Ovary (tissue), 3 donors: ENCODE results near the gene FRMD4A.

Source experiments
- EP300 ChIP-seq: sonication (generic); formaldehyde crosslinking; IDR thresholded peaks from one replicate; pipeline ENCODE4 v1.6.1; 2017; ENCODE audit warnings: antibody characterized with exemption
- POLR2A ChIP-seq: fragments of 450-650 bp; IDR thresholded peaks from one replicate; pipeline ENCODE4 v1.6.1; 2017; ENCODE audit warnings: antibody characterized with exemption, mild to moderate bottlenecking, moderate library complexity
- TF ChIP-seq, protein P1 (sequence below), 3 donors: fragments of 450-650 bp in 2 of 3; fragments of 200-600 bp in 1 of 3; IDR thresholded peaks; one replicate each; pipeline versions ENCODE4 v1.5.1 to v1.8.0; 2016 to 2022; ENCODE audit warnings: antibody characterized with exemption in 3 of 3, mild to moderate bottlenecking in 1 of 3
- donor health status: DM: no; HTN: no; CAD: no.

DNA sequence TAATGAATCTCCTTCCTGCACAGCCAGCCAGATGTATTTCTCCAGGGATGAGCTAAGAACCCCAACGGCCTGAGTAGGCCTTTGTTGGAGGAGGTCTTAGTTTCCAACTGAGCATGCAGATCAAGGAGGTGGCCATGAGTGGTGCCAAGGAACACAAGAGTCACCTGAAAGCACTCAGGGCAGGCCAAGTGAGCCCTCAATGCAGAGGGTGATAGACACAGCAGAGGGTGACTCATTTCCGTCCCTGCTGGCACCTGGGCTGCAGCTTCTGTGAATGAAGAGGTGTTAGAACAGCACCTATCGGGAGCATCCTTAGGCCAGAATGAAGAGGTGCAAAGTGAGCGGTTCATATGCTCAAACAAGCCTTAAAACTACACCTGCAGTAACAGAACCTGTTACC lies 211.8 kb downstream of the FRMD4A start:
- TF ChIP-seq POLR2A, result no peak
- TF ChIP-seq, protein P1, sequence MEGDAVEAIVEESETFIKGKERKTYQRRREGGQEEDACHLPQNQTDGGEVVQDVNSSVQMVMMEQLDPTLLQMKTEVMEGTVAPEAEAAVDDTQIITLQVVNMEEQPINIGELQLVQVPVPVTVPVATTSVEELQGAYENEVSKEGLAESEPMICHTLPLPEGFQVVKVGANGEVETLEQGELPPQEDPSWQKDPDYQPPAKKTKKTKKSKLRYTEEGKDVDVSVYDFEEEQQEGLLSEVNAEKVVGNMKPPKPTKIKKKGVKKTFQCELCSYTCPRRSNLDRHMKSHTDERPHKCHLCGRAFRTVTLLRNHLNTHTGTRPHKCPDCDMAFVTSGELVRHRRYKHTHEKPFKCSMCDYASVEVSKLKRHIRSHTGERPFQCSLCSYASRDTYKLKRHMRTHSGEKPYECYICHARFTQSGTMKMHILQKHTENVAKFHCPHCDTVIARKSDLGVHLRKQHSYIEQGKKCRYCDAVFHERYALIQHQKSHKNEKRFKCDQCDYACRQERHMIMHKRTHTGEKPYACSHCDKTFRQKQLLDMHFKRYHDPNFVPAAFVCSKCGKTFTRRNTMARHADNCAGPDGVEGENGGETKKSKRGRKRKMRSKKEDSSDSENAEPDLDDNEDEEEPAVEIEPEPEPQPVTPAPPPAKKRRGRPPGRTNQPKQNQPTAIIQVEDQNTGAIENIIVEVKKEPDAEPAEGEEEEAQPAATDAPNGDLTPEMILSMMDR (IDR thresholded peaks at IDR 0.05), result no peak
- TF ChIP-seq EP300, result no peak
